Activated CD4-positive, alpha-beta T cell treated with anti-CD3 and anti-CD28 coated beads, Interleukin-2, amount 50 U/mL, for 4 hours (primary cell): Measurements from ENCODE around the gene DCUN1D2.

Source experiments
- DNase-seq, 2 experiments: peaks; one replicate each; pipeline ENCODE4 v3.0.0-alpha.2; 2020

The DCUN1D2 gene

DNA sequence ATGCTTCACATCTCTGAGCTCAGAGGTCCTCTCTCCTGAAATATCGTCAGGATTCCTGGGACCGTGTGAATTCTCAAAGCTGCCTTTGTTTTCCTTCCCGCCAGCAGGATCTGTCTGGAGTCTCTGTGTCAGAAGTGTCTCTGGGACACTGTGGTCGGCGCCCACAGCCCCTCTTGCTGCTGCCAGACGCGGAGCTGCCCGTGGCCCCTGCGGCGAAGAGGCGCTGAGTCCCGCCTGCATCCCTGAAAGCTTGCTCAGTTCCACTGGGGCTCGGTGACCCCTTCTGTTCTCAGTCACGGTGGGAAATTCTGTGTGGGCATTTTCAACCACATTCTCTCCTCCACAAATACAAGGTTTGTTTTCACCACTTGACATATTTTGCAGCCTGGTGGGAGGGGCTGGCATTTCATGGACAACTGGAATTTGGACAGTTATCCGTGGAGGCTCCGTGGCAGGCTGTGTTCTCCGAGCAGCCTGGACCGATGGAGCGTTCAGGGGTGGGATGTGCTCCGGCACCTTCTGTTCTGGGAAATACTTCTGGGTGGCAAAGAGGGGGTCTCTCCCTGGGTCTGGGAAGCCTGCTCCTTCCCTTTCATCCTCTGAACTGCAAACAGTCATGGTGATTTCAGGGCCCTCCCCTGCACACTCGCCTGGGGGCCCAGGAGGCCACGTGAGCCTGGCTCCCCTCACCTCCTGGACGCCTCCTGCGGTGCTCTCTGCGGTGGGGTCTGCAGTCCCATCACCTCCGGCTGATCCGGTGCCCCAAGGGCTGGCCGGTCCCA, 84.0 kb downstream of the DCUN1D2 start:
- DNase-seq, result no peak
